Fibroblast of gingiva (primary cell): Measurements from ENCODE around the gene WWOX.

Source experiments
- DNase-seq: peaks from one replicate; pipeline ENCODE4 v3.0.0-alpha.2; 2011; ENCODE audit warnings: low read depth

WWOX gene

DNA sequence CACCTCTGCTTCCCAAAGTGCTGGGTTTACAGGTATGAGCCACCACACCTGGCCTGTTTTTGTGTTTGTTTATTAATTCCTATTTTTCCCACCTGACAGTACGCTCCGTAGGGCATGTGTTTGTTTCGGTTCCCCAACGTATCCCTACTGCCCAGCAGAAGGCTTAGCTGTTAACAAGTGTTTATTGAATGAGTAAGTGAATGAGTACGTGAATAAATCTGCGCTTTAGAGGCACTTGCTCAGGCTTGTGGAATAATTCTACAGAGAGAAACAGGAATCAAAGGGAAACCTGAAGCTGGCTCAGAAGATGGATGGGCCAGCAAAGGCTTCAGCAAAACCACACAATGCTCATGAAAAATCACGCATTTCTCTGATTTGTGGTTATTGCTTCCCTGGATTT lies 853.2 kb downstream of the WWOX start:
- DNase-seq = no peak

DNA sequence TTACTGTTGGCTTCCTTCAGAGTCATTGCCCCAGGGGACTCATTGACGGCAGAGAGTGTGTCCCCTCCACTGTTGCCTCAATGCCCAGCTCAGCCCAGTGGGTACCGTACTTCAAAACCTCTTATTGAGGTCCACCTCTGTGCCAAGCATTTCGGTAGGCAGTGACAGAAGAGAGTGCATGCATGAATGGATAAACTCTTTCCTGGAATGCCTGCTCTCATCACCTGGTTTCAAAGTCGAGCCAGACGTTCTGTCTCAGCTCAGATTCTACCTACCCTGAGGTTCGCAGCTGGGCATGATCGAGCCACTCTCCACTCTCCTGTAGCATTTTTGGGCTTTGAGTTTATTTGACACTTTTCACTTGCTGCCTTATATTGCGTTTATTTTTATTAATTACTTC lies 854.1 kb downstream of the WWOX start:
- DNase-seq = no peak

DNA sequence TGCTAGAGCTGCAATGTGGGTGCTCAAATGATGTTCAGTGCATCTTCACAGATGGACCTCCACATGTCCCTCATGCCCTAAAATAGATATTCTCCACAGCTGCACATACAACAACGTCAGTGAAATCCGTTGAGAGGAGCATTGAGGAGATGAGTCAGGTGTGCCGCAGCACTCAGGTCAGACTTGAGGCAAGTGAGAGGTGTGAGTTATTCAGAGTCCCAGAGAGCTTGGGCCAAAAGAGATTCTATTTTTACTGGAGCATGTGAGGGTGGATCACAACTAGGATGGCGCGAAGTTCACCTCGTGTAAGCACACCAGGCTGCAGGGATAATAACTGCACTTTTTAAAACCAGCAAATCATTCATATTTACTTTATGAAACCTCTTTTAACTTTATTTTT lies 855.8 kb downstream of the WWOX start:
- no peak for DNase-seq

DNA sequence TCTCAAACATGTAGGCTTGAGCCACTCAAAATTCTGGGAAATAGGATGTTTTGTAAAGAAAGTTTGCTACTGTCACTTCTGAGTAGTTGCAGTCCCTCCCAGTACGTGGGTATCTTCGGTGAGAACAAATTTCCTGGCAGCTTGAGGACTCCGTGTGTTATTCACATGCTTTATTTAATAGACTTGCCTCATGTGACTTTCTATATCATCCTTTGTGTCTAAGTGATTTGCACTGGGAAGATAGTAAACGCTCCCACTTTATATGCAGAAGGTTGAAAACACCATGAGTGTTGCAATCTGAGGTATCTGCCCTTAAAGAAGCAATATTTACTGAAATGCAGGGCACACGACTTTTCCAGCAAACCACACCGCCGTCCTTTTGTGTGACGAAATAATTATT lies 857.4 kb downstream of the WWOX start:
- DNase-seq = no peak

DNA sequence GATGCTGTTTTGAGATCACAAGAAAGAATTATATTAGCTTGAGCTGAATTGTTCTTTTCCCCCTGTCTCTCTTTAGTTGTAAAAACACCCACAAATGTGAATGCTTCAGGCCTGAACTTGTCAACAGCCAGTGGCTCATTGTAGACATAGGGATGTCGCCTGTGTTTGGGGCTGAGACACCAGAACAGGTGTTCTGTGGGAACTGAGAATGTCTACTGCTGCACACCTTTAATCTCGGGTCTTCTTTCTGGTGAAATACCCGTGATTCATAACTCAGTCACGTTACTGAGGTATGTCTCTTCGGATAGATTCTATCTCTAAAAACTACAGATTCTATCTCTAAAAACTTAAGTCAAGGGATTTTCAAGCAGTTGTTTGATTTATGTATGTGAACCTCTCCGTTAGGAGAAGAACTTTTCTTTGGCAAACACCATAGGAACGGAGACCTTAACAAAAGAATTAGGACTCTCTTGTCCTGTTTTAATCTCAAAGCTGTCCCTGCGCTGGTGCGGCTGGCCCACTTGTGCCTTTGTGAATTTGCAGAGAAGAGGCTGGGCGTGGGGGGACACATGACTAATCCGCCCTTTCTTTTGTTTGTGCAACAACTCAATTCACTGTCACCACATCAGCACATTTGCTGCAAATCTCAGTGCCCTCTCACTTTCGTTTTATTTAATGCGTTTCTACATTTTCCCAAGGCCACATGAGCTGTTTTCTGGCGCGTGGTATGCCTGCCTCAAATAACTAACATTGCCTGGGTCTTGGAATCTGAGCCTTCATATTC lies 858.1 kb downstream of the WWOX start:
- no peak for DNase-seq

DNA sequence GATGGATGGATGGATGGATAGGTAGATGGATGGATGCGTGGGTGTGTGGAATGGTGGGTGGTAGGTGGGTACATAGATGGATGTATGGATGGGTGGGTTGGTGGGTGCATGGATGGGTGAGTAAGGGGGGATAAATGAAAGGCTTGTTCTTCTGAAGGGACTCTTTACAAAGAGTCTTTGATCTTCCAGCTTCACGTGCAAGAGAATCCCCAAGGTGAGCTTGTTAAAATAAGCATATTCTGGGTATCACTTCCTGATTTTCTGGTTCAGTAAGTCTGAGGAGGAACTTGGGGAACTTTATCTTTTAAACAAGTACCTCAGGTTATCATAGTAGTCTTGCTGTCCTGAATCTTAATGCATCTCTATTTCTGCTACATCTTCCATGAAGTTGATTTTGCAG lies 862.0 kb downstream of the WWOX start:
- no peak for DNase-seq

DNA sequence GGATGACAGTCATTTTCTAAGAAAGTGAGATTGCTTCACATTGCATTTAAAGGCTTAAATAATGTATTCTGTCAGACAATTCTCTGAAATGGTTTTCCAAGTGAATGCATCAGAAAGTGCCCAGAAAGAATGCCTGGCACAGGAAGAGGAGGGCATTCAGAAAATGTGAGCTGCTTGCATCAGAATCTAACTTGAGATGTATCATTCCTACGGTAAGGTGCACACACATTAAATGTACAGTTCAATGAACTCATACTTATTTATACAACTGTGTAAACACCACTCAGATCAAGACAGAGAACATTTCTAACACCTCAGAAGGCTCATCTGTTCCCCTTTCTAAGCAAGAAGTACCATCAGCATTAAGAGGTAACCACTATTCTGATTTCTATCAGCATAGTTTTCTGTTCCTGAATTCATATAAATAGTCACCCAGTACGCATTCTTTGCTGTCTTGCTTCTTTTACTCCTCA lies 863.0 kb downstream of the WWOX start:
- no peak for DNase-seq

DNA sequence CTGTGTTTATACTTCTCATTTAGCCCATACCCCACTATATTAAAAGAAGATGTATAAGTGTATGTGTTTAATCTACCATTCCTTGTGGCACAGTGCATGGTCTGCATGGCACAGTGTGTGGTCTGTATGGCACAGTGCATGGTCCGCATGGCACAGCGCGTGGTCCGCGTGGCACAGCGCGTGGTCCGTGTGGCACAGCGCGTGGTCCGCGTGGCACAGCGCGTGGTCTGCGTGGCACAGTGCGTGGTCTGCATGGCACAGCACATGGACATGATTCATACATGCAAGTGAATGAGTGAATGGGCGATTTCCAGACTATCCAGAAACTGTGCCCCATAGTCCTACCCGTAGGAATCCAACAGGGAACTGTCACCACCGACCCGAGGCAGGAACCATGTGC lies 868.5 kb downstream of the WWOX start:
- DNase-seq = no peak

DNA sequence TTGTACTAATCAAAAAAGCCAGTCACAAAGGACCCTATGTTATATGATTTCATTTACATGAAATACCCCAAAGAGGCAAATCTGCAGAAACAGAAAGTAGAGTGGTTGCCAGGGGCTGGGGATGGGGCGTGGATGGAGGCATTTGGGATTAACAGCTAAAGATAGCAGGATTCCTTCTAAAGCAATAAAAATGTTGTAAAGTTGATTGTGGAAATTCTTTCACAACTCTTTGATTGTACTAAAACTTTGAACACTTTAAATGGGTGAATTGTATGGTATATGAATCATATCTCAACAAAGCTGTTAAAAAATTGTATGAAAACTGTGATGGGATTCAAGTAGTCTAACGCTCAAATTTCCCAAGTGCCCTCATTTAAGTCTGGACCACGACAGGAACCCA lies 870.3 kb downstream of the WWOX start:
- no peak for DNase-seq

DNA sequence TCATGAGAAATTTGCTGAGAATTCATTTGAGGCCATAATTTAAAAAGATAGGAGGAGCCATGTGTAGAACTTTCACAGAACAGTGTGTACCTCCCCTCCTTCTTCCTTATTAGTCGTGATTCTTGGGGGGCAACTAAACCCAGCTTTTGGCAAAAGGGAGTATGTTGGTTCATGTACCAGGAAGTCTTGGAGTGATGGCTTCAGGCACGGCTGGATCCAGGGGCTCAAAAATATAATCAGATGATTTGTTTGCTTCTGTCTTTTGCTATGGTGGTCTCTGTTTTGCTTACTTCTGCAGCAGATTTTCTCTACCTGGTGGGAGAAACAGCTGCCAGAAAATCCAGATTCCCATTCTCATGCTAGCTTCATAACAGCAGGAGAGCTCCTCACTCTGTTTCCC lies 871.2 kb downstream of the WWOX start:
- DNase-seq = no peak

DNA sequence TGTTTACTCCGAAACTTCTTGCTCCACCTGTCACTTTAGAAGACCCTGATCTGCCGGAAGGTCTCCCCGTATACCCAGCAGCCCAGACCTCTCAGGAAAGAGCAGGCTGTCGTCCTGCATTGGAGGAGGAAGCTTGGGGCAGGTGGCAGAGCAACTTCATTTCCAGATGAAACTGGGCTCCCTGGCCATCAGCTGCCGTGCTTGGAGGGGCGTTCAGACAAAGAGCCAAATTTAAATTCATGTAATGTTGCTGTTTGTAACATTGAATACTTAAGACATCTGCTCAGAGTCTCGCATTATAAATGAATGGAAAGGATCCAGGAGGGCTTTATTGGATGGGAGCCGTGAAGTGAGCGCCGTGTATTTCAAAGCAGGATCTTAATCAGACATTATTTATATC lies 872.6 kb downstream of the WWOX start:
- DNase-seq = no peak

DNA sequence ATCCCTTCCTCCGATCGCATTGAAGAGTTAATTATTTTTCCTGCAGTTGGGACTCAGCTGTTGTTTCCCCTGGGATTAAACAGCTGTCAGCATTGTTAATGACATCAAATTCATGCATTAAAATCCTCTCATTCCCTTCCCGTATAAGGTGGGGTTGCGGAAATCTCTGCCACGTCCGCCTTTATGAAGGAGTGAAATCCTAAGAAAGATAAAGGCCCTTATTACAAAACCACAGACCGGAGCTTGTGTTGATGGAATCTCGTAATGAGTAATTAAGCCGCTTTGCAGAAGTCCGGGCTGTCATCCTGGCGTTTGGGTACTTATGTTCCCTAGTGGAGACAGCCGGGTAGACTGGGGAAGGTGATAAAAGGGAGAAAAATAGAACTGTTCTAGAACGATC lies 873.5 kb downstream of the WWOX start:
- DNase-seq = no peak

DNA sequence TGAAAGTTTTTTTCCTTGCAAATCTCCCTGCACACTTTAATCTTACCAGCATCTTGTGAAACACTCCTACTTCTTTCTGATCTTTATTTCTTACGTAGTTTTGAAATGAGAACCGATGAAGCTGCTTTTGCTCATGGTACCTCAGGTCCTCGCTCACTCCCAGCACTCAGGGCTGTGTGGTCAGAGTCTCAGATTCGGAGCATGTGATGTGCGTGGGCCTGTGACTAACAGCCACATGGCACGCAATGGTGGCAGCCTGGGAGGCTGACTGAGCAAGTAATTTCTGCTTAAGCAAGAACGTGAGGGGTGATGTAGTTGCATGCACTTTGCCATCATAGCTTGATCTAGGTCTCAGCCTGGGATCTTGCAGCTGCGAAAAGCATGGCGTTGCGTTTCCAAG lies 876.8 kb downstream of the WWOX start:
- DNase-seq = no peak

DNA sequence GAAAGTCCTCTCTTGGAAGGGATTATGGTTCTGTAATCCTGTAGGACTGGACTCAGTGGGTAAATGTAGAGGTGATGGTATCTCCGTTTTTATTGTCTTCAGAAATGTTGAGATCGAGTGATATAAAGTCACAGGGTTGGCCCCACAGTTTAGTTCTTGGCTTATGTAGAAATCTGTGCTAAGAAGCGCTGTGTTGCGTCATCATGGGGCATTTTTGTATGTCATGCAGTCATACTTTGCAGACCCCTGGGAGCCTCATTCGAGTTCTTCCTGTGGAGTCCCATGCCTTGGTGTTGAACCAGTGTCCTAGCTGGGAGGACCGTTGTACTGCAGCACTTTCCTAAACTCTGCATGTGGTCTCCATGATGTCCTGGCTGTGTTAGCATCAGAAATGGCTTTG lies 881.4 kb downstream of the WWOX start:
- no peak for DNase-seq

DNA sequence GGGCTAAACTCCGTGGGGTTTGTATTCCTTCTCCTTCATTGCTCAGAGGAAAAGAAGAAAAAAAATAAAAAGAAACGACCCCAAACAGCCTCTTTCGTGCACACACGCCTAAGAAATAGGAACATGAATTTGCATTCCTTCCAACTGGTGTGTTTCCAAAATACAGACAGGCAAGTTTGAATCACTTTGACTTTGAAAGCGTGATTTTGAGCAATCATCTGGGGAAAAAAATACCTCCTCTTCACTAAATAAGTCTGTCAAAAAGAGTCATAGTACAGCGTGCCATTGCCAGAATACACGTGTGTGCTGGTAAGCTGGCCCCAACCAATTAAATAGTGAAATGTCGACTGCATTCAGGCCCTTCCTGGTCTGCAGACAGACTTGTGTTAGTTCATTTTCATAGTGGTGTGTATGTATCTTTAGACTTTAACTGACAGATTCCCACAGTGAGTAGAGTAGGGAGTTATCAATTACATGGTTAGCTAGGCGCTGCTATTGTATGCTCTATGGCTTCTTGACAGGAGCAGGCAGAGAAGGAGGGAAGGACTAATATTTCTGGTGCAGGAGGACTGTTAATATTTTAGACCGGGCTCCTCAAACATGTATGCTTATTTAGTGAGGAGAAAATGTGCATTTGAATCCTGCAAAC lies 882.8 kb downstream of the WWOX start:
- DNase-seq = no peak

DNA sequence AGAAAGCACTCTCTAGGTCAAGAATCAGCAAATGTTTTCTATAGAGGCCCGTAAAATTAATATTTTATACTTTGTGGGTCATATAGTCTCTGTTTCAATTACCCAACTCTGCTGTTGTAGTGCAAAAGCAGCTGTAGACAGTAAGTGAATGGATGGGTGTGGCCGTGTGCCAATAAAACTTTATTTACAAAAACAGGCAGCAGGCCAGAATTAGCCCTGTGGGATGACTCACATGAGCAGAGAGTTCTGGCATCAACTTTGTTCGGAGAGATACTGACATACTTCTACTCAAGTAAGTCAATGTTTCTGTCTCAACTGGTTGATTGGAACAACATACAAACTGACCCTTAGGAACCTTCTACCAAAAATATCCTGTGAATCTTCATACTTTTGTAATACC lies 884.9 kb downstream of the WWOX start:
- no peak for DNase-seq

DNA sequence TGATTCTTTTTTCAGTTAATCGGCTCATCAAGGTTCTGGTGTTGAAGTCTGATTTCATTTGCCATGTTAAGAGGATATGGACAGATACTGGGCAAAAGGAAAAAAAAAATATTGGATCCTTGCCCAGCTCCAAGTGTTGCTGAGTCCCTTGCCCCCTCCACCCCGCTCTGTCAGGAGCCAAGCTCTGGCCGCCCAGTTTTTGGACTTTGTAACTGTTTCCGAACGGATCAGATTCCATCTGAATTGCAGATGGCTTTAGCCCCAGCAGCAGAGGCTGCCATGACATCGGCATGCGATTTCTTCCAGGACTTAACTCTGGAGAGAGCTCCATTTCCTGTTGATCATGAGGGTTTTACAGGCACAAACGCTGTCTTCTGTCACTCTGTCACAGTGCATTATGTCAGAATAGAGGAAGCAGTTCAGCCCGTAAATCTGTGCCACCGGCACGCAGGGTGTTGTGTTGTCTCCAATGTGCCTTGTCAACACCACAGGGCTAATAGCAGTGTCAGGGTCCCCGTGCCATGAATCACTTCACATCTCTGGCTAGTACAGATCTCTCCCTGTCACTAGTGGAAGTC lies 885.5 kb downstream of the WWOX start:
- DNase-seq = no peak

DNA sequence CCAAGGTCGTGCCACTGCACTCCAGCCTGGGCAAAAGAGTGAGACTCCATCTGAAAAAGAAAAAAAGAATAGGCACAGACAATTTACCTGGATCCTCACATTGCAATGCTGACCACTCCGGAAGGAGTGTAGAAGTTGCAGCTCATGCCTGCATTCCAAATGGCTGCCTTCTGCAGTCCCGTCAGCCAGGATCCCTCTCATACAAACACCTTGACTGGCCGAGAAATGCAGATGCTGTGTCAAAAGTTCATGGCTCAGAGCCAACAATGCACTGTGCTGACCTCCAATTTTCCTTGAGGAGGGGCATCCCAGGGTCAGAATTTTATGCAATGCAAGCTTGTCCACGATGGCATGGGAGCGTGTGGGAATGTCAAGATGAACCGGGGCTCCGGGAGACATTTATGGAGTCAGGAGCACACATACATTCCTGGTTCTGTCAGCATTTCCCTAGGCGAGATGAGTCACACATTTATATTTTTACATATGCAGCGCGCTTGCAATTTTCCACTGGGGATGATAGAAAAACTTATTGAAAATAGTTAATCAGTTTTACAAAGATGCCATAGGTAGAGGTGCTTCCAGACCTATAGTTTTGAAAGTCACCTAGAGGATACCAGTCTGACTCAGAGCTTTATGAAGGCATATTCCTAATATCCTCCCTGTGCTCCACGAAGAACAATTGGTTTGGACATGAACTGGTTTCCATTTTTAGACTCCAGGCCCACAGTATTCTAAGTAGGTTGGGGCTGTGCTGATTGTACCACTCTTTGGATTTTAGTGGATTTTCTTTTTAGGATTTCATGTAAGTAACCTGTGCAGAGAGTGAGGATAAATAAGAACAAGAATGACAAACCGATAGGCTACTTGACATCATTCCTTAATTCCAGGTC lies 886.5 kb downstream of the WWOX start:
- DNase-seq = no peak

DNA sequence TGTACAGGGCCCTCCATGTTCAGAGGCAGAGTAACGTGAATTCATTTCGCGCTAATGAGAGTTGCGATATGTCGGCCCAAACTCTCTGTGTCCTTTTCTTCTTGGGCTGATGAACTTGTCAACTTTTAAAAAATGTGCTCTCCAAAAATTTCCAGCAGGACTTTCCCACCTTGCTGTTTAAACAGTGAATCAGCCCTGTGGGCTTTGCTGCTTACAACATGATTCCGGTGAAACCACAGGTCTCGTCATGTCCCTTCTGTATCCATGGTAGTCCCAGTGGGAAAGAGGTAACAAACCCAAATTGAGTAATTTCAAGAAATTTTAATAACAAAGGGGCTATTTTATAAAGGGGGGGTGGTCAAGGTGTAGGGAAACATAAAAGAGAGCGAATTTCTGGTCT lies 888.2 kb downstream of the WWOX start:
- no peak for DNase-seq

DNA sequence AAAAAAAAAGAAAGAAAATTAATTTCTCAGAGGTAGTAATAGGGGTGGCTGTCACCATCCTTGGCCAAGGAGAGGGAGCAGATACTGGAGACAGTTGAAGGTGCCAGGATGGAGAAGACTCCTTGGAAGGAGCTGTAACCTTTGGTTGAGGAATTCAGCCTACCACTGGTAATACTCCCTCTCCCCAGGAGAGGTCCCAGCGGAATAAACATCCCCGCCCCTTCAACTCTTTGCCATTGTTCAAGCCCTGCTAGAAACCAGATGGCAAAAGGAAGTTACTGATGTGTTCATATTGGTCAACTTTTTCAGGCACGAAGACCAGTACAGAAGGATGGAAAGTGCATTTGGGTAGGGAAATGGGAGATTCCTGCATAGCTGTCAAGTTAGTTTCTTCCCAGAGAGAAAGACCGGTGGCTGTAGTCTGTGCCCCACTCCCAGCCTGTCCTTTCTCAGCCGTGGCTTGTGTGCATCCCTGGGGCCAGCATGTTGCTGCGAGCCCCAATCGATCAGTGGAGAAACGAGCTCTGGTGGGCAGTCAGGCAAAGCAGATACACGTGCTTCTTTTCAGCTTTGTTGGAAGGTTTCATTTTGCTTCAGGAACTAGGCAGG lies 889.0 kb downstream of the WWOX start:
- no peak for DNase-seq

DNA sequence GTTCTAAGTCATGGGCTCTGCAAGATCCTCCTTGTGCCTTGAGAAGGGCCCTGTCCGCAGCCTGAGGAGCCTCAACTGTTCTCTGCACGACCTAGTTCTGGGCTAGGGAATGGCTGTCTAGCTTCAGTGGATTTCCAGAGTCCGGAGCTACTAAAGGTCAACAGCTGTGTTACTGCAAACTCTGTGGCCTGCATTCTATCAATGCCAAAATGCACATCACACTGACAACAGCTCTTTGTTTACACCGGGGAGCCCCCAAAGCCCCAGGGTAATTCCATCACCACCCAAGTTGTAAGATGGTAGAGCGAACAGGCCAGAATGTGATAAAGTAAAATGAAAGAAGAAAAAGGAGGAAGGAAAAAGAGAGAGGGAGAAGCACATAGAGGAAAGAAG lies 890.9 kb downstream of the WWOX start:
- DNase-seq = no peak

DNA sequence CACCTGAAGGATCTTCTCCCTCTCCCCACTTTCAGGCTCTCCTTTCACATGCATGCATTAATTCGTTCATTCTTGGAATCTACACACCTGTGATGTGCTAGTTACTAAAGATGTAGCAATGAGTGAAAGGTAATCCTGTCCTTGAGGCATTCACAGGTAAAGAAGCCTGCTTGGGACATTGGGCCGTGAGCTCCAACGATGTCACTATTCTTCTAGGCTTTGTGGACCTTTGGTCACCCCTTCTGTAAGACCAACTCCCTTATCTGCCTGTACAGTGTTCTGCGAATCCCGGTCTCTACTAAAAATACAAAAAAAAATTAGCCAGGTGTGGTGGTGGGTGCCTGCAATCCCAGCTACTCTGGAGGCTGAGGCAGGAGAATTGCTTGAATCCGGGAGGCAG lies 892.5 kb downstream of the WWOX start:
- DNase-seq = no peak
